Central memory CD8-positive, alpha-beta T cell (primary cell): Measurements from ENCODE around the gene PICK1.
A peak's percentile ranks its signal among the peaks of the same experiment; 100 is the strongest.

Experiments
- ATAC-seq: fragments of 150-1000 bp; cut with Tn5 transposase; replicated peaks from 2 replicates; pipeline ENCODE4 v1.10.0; 2022; ENCODE audit warnings: mild to moderate bottlenecking, moderate FRiP score, moderate number of reproducible peaks; ENCODE audit not compliant: poor library complexity, severe bottlenecking; ENCODE audit errors: extremely low read depth
- DNase-seq, 2 donors: peaks; one replicate each; pipeline ENCODE4 v3.0.0; 2021; ENCODE audit warnings: low spot score in 2 of 2
- H3K27ac Mint-ChIP-seq: one replicate; pipeline ENCODE4 v1.8.0; 2022; ENCODE audit warnings: low read depth, mild to moderate bottlenecking, moderate library complexity, mixed read lengths
- H3K27me3 Mint-ChIP-seq: one replicate; pipeline ENCODE4 v1.8.0; 2022; ENCODE audit warnings: mixed read lengths
- H3K36me3 Mint-ChIP-seq: one replicate; pipeline ENCODE4 v1.8.0; 2022; ENCODE audit warnings: mild to moderate bottlenecking, moderate library complexity, mixed read lengths; ENCODE audit not compliant: insufficient read depth
- H3K4me1 Mint-ChIP-seq: one replicate; pipeline ENCODE4 v1.8.0; 2022; ENCODE audit warnings: mixed read lengths
- H3K4me3 Mint-ChIP-seq: one replicate; pipeline ENCODE4 v1.8.0; 2022; ENCODE audit warnings: mild to moderate bottlenecking, moderate library complexity, mixed read lengths
- H3K9me3 Mint-ChIP-seq: one replicate; pipeline ENCODE4 v1.8.0; 2022; ENCODE audit warnings: mixed read lengths

Gene PICK1

DNA sequence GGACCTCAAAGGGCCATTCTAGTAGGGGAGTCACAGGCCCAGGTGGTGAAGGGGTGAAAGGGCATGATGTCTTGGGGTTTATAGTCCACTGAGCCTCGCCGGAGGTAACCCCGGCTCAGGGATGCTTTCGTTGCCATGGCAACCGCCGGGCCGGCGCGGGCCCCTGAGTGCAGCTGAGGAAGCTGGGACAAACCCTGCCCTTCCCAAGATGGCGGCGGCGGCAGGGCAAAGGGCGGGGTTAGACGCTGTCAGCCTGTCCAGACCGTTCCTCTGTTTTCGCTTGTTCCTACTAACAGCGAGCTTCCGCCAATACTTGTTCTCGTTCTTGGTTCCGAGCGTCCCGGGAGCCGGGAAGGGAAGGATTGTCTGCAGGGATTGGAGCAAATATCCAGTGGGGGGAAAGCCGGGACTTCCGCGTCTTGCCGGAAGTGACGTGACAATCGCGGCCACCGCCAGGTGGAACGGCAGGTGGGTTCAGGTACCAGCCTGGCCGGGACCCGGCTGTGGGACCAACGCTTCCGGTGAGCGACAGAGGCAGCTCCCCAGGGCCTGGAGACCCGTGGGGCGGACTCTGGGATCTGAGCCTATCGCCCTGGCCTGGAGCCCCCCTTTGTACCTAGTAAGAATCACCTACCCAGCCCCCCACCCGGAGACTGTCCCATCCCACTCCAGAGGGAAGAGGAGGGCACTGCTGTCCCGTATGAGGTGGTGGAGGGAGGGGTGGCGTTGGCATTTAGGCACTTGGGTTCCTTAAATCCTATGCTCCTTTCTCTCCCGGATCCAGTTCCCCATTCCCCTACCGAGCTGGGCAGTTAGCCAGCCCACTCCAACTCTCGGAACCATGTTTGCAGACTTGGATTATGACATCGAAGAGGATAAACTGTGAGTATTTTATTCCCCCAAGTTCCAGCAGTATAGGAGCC, at the start of gene PICK1:
TSS of gene PICK1 (plus strand) at position 436 of the 923 bp plus-strand sequence. CDS start at position 842, 406 bp downstream.
- peaks cover 23% of the 10 kb centered on the region for H3K36me3 Mint-ChIP-seq
- H3K9me3 Mint-ChIP-seq: no peaks in the 10 kb centered on the region
- no peaks in the 10 kb centered on the region for H3K27me3 Mint-ChIP-seq
- peak; percentile 70 to 73 for DNase-seq
- H3K27ac Mint-ChIP-seq: peak within 1 kb of the TSS; percentile 97
- H3K4me3 Mint-ChIP-seq: peak within 1 kb of the TSS; percentile 89
- peak; percentile 79 for ATAC-seq
- H3K4me1 Mint-ChIP-seq: peaks cover 26% of the 10 kb centered on the region

DNA sequence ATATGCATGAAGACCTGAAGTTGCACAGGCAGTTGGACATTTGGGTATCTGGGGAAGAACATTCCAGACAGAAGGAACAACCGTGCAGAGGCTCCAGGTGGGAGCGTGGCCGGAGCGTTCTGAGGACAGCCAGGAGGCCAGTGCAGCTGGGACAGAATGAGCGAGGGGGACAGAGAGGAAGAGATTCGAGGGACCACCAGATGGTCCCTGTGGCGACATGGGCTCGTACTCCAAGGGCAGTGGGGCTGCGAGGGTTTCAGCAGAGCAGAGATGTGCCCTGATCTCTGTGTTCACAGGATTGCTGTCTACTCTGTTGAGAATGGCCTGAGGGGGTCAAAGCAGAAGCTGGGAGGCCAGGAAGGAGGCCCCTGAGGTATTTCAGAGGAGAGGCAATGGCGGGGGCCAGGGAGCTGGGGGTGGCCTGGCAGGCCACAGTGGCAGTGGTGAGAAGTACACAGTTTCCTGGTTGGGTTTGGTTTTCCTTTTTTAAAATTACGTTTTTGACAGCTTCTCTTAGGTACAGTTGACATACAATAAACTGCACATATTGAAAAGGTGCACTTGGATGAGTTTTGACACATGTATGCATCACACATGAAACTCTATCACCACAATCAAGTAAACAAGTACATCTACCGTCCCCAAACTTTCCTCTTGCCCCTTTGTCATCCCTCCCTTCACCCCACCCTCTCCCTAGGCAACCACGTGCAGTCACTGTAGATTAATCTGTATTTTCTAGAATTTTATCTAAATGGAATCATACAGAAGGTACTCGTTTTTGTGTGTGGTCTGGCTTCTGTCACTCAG, 48.0 kb upstream of the PICK1 start:
- Mint-ChIP-seq H3K27ac (peak overlapping the region; percentile 75), H3K27me3 (no peaks in the 10 kb centered on the region), H3K4me3 (peak overlapping the region; percentile 43), H3K36me3 (peaks cover 1% of the 10 kb centered on the region), H3K4me1 (peaks cover 29% of the 10 kb centered on the region), H3K9me3 (no peaks in the 10 kb centered on the region)
- DNase-seq (no peak), ATAC-seq (peak; percentile 49)

DNA sequence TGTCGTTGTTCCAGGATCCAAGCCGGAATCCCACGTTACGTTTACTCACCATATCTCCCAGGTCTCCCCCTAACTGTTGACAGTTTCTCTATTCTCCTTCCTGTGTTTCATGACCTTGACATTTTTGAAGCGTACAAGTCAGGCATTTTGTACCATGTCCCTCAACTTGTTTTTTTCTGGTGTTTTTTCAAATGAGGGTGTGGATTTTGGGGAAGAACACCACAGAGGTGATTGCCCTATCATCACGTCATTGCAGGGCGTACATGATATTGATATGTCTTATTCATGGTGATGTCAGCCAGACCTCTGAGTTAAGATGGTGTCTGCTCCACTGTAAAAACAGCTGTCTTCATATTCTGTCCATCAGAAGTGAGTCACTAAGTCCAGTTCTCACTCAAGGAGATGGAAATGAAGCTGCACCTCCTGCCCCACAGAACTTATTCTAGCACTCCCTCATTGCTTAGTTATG, 44.6 kb upstream of the PICK1 start:
- no peaks in the 10 kb centered on the region for H3K9me3 Mint-ChIP-seq
- no peak overlapping the region for H3K27ac Mint-ChIP-seq
- H3K4me1 Mint-ChIP-seq: peaks cover 16% of the 10 kb centered on the region
- no peaks in the 10 kb centered on the region for H3K27me3 Mint-ChIP-seq
- H3K36me3 Mint-ChIP-seq: no peaks in the 10 kb centered on the region
- no peak for DNase-seq
- H3K4me3 Mint-ChIP-seq: no peak overlapping the region
- ATAC-seq: no peak

DNA sequence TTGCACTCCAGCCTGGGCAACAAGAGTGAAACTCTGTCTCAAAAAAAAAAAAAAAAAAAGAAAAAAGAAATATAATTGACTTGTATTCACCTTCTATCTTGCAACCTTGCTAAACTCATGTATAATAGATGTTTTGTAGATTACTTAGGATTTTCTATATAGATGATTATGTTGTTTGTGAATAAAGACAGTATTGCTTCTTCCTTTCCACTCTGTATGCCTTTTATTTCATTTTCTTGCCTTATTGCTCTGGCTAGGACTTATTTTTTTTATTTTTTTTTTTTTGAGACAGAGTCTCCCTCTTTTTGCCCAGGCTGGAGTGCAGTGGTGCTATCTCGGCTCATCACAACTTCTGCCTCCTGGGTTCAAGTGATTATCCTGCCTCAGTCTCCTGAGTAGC, 43.1 kb upstream of the PICK1 start:
- no peak overlapping the region for H3K27ac Mint-ChIP-seq

DNA sequence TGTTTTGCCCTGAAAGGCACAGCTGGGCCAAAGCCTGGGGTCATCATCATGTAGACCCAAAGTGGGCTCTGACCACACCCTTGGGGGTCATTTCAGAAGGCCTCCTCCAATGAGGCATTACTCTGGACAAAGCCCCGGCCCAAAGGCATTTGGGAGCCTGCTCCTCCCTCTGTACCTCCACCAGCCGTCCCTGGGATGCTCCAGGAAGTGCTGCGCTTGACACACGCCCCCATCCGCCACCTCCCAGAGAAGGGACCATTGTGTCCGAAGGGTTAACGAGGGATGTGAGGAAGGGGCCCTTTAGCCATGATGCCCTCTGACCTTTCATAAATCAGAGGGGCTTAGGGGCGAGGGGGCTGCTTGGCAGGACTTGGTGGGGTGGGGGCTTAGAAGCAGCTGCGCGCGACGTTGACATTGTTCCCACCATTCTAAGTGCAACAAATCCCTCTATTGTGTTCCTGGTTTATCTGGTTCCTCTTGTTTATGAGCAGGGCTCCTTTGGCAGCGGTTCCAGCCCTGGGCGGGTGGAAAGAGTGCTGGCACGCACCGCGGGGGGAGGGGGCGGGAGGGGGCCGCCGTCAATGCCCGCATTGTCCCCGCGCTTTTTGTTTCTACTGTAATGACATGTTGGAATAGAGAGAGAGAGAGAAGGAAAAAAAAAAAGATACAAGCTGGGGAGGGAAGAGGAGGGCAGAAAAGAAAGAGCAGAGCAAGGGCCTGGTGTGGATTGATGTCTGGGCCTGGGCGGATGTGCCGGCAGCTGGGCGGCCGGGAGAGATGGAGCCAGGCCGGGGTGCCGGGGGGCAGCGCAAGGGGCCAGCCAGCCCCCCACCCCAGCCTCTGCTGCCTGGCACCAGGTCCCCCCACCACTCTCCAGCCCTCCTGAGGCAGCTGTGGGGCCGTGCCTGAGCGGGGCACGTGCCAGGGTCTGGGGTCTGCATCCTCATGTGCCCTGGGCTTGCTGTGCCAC, 40.7 kb upstream of the PICK1 start:
- ATAC-seq (no peak), DNase-seq (no peak)
- Mint-ChIP-seq H3K4me1 (peaks cover 5% of the 10 kb centered on the region), H3K27ac (no peak overlapping the region), H3K9me3 (no peaks in the 10 kb centered on the region), H3K4me3 (no peak overlapping the region), H3K27me3 (no peaks in the 10 kb centered on the region), H3K36me3 (no peaks in the 10 kb centered on the region)

More for the DNA sequence above, 43.1 kb upstream of the PICK1 start:
- Mint-ChIP-seq H3K9me3 (no peaks in the 10 kb centered on the region), H3K4me3 (no peak overlapping the region), H3K4me1 (peaks cover 14% of the 10 kb centered on the region), H3K27me3 (no peaks in the 10 kb centered on the region), H3K36me3 (no peaks in the 10 kb centered on the region)
- DNase-seq: no peak
- no peak for ATAC-seq

DNA sequence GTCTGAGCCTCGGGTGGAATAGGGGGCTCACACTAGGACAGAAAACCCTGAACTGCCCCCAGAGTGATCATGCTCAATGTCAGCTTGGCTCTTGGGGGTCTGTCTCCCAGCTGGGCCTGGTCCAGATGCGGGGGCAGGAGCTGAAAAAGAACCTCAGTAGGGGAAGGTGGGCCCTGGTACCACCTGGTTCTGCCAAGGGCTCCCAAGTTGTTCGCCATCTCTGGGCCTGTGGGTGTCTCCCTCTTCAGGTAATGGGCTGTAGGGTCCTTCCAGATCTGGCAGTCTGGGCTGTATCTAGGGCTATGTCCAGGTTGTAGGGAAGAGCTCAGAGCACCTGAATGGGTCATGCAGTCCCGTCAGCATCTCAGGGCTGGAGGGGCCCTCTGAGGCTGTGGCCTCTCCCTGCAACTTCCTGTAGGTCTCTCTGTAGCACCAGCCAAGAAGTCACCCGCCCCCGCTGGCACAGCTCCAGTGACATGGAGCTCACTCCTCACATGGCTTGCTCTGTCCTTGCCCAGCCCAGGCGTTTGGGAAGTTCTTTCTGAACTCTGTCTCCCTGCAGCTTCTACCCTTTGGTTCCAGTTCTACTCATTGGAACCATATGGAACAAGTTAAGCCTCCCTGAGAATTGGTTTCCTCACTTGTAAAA, 39.8 kb upstream of the PICK1 start:
- Mint-ChIP-seq H3K9me3 (no peaks in the 10 kb centered on the region), H3K27ac (peak overlapping the region; percentile 17), H3K27me3 (no peaks in the 10 kb centered on the region), H3K36me3 (no peaks in the 10 kb centered on the region), H3K4me3 (no peak overlapping the region), H3K4me1 (peaks cover 5% of the 10 kb centered on the region)
- ATAC-seq (no peak), DNase-seq (no peak)

DNA sequence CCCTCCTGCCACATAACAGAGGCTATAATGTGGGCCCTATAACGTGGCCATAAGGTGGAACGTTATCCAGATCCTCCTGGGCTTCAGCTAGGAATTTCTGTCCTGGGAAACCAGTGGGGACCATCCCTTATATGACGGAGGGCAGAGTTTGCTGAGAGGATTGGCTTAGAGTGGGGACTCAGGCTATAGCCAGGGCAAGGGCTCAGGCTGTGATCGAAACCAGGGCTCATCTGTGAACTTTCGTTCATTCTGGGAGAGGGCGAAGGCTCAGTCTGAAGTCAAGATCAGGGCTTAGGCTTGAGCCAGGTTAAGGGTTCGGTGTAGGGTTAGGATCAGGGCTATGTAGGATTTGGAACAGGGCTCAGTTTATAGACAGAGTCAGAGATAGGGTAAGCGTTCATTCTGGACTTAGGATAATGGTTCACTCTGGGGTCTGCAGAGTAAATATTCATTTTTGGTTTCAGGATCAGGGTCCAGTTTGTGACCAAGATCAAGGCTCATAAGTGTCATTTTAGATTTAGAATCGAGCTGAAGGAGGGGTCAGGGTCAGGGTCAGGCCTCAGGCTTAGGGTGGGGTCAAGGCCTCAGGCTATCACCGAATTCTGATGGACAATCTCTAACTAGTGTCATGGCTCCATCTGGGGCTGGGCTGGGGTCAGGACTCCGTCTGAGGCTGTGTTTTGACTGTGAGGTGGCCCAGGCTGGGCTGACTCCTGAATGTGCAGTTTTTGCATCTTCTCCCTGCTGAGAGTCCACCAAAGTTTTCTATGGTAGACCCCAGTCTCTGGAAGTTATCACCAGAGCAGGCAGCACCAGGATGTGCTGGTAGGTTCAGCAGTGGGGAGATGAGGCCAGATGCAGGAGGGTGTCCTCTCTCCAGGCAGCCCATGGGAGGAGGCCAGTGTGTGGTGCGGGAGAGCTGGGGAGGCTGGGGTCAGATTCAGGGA, 39.0 kb upstream of the PICK1 start:
- ATAC-seq: no peak
- H3K27me3 Mint-ChIP-seq: no peaks in the 10 kb centered on the region
- H3K27ac Mint-ChIP-seq: peak overlapping the region; percentile 17
- no peaks in the 10 kb centered on the region for H3K36me3 Mint-ChIP-seq
- no peak for DNase-seq
- no peak overlapping the region for H3K4me3 Mint-ChIP-seq
- peaks cover 5% of the 10 kb centered on the region for H3K4me1 Mint-ChIP-seq
- H3K9me3 Mint-ChIP-seq: no peaks in the 10 kb centered on the region

DNA sequence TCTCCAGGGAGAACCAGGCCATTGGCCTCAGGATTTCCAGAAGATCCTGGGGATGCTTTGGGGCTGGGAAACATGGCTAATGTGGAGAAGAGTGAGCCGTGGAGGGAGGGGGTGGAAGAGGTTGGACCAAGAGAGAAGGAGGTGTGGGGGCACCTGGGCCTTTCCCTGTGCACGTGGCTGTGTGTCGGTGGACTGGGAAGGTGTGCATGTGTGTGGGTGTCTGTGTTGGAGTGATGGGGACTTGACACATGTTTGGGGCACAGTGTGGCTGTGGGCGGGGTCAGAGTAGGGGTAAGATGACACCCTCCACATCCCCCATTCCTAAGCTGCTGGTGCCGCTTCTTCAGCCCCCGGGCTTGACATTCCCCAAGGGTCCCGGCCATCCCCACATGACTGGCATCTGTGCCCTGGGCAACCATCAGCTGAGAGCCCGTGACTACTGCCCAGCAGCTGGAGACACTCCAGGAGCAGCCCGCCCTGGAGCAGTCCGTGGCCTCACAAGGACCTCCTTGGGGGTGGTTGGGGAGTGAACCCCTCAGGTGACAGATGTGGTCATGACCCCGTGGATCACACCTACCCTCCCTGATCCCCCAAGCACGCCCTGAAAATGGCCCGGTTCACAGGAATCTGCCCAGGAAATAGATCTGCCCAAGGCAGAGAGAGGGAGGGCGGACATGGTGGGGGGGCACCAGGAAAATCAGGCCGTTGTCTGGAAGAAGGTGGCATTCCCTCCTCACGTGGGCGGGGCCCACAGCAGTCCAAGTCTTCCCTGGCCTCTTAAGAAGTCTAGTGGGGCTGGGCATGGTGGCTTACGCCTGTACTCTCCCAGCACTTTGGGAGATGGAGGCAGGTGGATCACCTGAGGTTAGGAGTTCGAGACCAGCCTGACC, 38.0 kb upstream of the PICK1 start:
- no peaks in the 10 kb centered on the region for H3K27me3 Mint-ChIP-seq
- no peaks in the 10 kb centered on the region for H3K9me3 Mint-ChIP-seq
- DNase-seq (no peak), ATAC-seq (no peak)
- H3K36me3 Mint-ChIP-seq: no peaks in the 10 kb centered on the region
- H3K4me3 Mint-ChIP-seq: no peak overlapping the region
- H3K4me1 Mint-ChIP-seq: peaks cover 5% of the 10 kb centered on the region
- peak overlapping the region; percentile 17 for H3K27ac Mint-ChIP-seq

DNA sequence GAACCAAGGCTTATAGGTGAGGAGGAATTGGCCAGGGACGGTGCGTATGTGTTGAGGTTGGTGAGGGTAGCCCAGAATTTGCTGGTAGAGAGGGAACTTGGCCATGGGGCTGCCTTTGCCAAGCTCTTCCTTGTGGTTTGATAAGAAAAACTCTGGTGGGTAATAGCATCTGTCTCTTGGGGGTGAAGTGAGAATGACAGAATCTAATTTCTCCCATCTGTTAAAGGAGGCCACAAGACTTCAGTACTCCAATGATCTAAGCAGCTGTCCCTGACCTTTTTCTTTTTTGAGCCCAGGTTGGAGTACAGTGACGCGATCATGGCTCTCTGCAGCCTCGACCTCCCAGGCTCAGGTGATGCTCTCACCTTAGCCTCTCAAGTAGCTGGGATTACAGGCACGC, 36.0 kb upstream of the PICK1 start:
- Mint-ChIP-seq H3K4me3 (no peak overlapping the region), H3K27ac (peak overlapping the region; percentile 63), H3K9me3 (no peaks in the 10 kb centered on the region), H3K4me1 (peaks cover 5% of the 10 kb centered on the region), H3K36me3 (no peaks in the 10 kb centered on the region), H3K27me3 (no peaks in the 10 kb centered on the region)
- no peak for DNase-seq
- ATAC-seq: no peak

DNA sequence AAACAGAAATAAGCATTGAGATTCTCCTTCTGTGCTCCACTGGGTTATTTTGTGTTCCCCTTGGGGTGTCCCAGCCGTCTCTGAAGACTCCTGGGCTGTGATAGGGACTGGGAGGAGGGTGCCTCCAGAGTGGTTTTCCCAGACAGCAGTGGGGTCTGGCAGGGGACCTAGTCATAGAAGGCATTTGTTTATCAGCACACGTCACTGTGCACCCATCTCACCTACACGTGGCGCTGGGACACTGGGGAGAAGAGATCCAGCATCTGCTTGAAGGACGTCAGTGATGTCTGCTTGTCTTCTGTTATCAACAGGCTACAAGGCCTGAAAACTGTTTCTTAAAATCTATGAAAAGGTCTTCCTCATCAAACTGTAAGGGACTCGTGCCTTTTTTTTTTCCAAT, 34.2 kb upstream of the PICK1 start:
- H3K9me3 Mint-ChIP-seq: no peaks in the 10 kb centered on the region
- no peaks in the 10 kb centered on the region for H3K27me3 Mint-ChIP-seq
- H3K36me3 Mint-ChIP-seq: no peaks in the 10 kb centered on the region
- no peak overlapping the region for H3K4me3 Mint-ChIP-seq
- peaks cover 13% of the 10 kb centered on the region for H3K4me1 Mint-ChIP-seq
- no peak overlapping the region for H3K27ac Mint-ChIP-seq
- no peak for DNase-seq
- no peak for ATAC-seq
